ENCODE results near the gene HLA-F.

The HLA-F gene

GRCh38 chr6:29723262-29723665 is at the start of gene HLA-F:
Gene HLA-F (plus strand): TSS chr6:29723434. CDS start chr6:29723464, 30 bp downstream.
- Mint-ChIP-seq H3K27me3 (ENCODE audit: low read depth) (no peaks in the 10 kb centered on the region), H3K27ac (peak within 1 kb of the TSS; percentile 90), H3K4me1 (ENCODE audit: low read depth) (peaks cover 47% of the 10 kb centered on the region), H3K36me3 (ENCODE audit: low read depth) (peaks cover 45% of the 10 kb centered on the region), H3K4me3 (peak within 1 kb of the TSS; percentile 90), H3K9me3 (no peaks in the 10 kb centered on the region)

- H3K4me1 Mint-ChIP-seq (ENCODE audit: low read depth) = peaks cover 6% of the 10 kb centered on the region
- H3K27ac Mint-ChIP-seq = no peak overlapping the region
- no peaks in the 10 kb centered on the region for H3K36me3 Mint-ChIP-seq (ENCODE audit: low read depth)
- peaks cover 13% of the 10 kb centered on the region for H3K27me3 Mint-ChIP-seq (ENCODE audit: low read depth)
- H3K9me3 Mint-ChIP-seq = no peaks in the 10 kb centered on the region
- H3K4me3 Mint-ChIP-seq = no peak overlapping the region
These were observed 49.2 kb upstream of the HLA-F start for GRCh38 chr6:29674008-29674407.

GRCh38 chr6:29675561-29675960 is 47.7 kb upstream of the HLA-F start:
- Mint-ChIP-seq H3K9me3 (no peaks in the 10 kb centered on the region), H3K27ac (no peak overlapping the region), H3K4me3 (no peak overlapping the region), H3K36me3 (ENCODE audit: low read depth) (no peaks in the 10 kb centered on the region), H3K27me3 (ENCODE audit: low read depth) (peaks cover 10% of the 10 kb centered on the region), H3K4me1 (ENCODE audit: low read depth) (peaks cover 10% of the 10 kb centered on the region)

- Mint-ChIP-seq H3K4me1 (ENCODE audit: low read depth) (peaks cover 10% of the 10 kb centered on the region), H3K4me3 (no peak overlapping the region), H3K9me3 (no peaks in the 10 kb centered on the region), H3K36me3 (ENCODE audit: low read depth) (no peaks in the 10 kb centered on the region), H3K27ac (peak overlapping the region; percentile 79), H3K27me3 (ENCODE audit: low read depth) (peaks cover 4% of the 10 kb centered on the region)
These were observed 46.1 kb upstream of the HLA-F start for GRCh38 chr6:29676981-29677601.

- Mint-ChIP-seq H3K36me3 (ENCODE audit: low read depth) (no peaks in the 10 kb centered on the region), H3K27ac (no peak overlapping the region), H3K4me3 (no peak overlapping the region), H3K27me3 (ENCODE audit: low read depth) (no peaks in the 10 kb centered on the region), H3K9me3 (no peaks in the 10 kb centered on the region), H3K4me1 (ENCODE audit: low read depth) (peaks cover 10% of the 10 kb centered on the region)
These were observed 45.1 kb upstream of the HLA-F start for GRCh38 chr6:29678114-29678513.

GRCh38 chr6:29679962-29680361 is 43.3 kb upstream of the HLA-F start:
- Mint-ChIP-seq H3K27ac (no peak overlapping the region), H3K36me3 (ENCODE audit: low read depth) (no peaks in the 10 kb centered on the region), H3K9me3 (no peaks in the 10 kb centered on the region), H3K27me3 (ENCODE audit: low read depth) (peaks cover 5% of the 10 kb centered on the region), H3K4me3 (peak overlapping the region; percentile 72), H3K4me1 (ENCODE audit: low read depth) (peaks cover 19% of the 10 kb centered on the region)

GRCh38 chr6:29680416-29680815 is 42.8 kb upstream of the HLA-F start:
- peak overlapping the region; percentile 72 for H3K4me3 Mint-ChIP-seq
- H3K4me1 Mint-ChIP-seq (ENCODE audit: low read depth) = peaks cover 19% of the 10 kb centered on the region
- no peaks in the 10 kb centered on the region for H3K36me3 Mint-ChIP-seq (ENCODE audit: low read depth)
- H3K27me3 Mint-ChIP-seq (ENCODE audit: low read depth) = peaks cover 5% of the 10 kb centered on the region
- no peaks in the 10 kb centered on the region for H3K9me3 Mint-ChIP-seq
- H3K27ac Mint-ChIP-seq = peak overlapping the region; percentile 65

GRCh38 chr6:29680904-29681303 is 42.3 kb upstream of the HLA-F start, which contains the start of gene ZFP57:
Gene ZFP57 (minus strand): TSS chr6:29681152. CDS start chr6:29677003, 4,149 bp downstream.
- Mint-ChIP-seq H3K27ac (peak within 1 kb of the TSS; percentile 65), H3K36me3 (ENCODE audit: low read depth) (no peaks in the 10 kb centered on the region), H3K9me3 (no peaks in the 10 kb centered on the region), H3K27me3 (ENCODE audit: low read depth) (peaks cover 5% of the 10 kb centered on the region), H3K4me1 (ENCODE audit: low read depth) (peaks cover 19% of the 10 kb centered on the region), H3K4me3 (peak within 1 kb of the TSS; percentile 72)

- Mint-ChIP-seq H3K4me3 (no peak overlapping the region), H3K36me3 (ENCODE audit: low read depth) (no peaks in the 10 kb centered on the region), H3K4me1 (ENCODE audit: low read depth) (peaks cover 18% of the 10 kb centered on the region), H3K27me3 (ENCODE audit: low read depth) (peaks cover 5% of the 10 kb centered on the region), H3K27ac (no peak overlapping the region), H3K9me3 (no peaks in the 10 kb centered on the region)
These were observed 41.4 kb upstream of the HLA-F start for GRCh38 chr6:29681811-29682210.

- Mint-ChIP-seq H3K4me1 (ENCODE audit: low read depth) (peaks cover 9% of the 10 kb centered on the region), H3K27me3 (ENCODE audit: low read depth) (peaks cover 19% of the 10 kb centered on the region), H3K9me3 (no peaks in the 10 kb centered on the region), H3K36me3 (ENCODE audit: low read depth) (no peaks in the 10 kb centered on the region), H3K4me3 (no peak overlapping the region), H3K27ac (no peak overlapping the region)
These were observed 37.4 kb upstream of the HLA-F start for GRCh38 chr6:29685718-29686326.

- Mint-ChIP-seq H3K27me3 (ENCODE audit: low read depth) (peaks cover 17% of the 10 kb centered on the region), H3K36me3 (ENCODE audit: low read depth) (no peaks in the 10 kb centered on the region), H3K9me3 (peaks cover 7% of the 10 kb centered on the region), H3K27ac (no peak overlapping the region), H3K4me1 (ENCODE audit: low read depth) (no peaks in the 10 kb centered on the region), H3K4me3 (no peak overlapping the region)
These were observed 28.6 kb upstream of the HLA-F start for GRCh38 chr6:29694637-29695036.

- peaks cover 7% of the 10 kb centered on the region for H3K9me3 Mint-ChIP-seq
- H3K27ac Mint-ChIP-seq = no peak overlapping the region
- H3K4me1 Mint-ChIP-seq (ENCODE audit: low read depth) = no peaks in the 10 kb centered on the region
- no peak overlapping the region for H3K4me3 Mint-ChIP-seq
- H3K27me3 Mint-ChIP-seq (ENCODE audit: low read depth) = peaks cover 30% of the 10 kb centered on the region
- no peaks in the 10 kb centered on the region for H3K36me3 Mint-ChIP-seq (ENCODE audit: low read depth)
These were observed 26.8 kb upstream of the HLA-F start for GRCh38 chr6:29696147-29697125.

GRCh38 chr6:29702519-29703103 is 20.6 kb upstream of the HLA-F start:
- Mint-ChIP-seq H3K9me3 (no peaks in the 10 kb centered on the region), H3K36me3 (ENCODE audit: low read depth) (no peaks in the 10 kb centered on the region), H3K4me1 (ENCODE audit: low read depth) (peaks cover 17% of the 10 kb centered on the region), H3K27ac (no peak overlapping the region), H3K4me3 (no peak overlapping the region), H3K27me3 (ENCODE audit: low read depth) (peaks cover 57% of the 10 kb centered on the region)
